DOHH2 (cell line): Measurements from ENCODE around the gene SLC39A2.
A peak's percentile ranks its signal among the peaks of the same experiment; 100 is the strongest.

Experiments used
- EZH2phosphoT487 ChIP-seq: fragments of 200-600 bp; sonication (generic); IDR thresholded peaks from 2 replicates; pipeline ENCODE4 v1.6.1; 2017; ENCODE audit warnings: borderline replicate concordance, mild to moderate bottlenecking, antibody characterized with exemption, low read length, moderate library complexity, mixed read lengths
- TF ChIP-seq, protein P1 (sequence below): fragments of 200-600 bp; sonication (generic); IDR thresholded peaks from one replicate; pipeline ENCODE4 v1.5.1; 2014; ENCODE audit warnings: antibody characterized with exemption, mild to moderate bottlenecking, low read depth, low read length; ENCODE audit not compliant: poor library complexity, severe bottlenecking

GRCh38 chr14:20970983-20971704, 27.9 kb upstream of the SLC39A2 start:
- TF ChIP-seq, protein P1, sequence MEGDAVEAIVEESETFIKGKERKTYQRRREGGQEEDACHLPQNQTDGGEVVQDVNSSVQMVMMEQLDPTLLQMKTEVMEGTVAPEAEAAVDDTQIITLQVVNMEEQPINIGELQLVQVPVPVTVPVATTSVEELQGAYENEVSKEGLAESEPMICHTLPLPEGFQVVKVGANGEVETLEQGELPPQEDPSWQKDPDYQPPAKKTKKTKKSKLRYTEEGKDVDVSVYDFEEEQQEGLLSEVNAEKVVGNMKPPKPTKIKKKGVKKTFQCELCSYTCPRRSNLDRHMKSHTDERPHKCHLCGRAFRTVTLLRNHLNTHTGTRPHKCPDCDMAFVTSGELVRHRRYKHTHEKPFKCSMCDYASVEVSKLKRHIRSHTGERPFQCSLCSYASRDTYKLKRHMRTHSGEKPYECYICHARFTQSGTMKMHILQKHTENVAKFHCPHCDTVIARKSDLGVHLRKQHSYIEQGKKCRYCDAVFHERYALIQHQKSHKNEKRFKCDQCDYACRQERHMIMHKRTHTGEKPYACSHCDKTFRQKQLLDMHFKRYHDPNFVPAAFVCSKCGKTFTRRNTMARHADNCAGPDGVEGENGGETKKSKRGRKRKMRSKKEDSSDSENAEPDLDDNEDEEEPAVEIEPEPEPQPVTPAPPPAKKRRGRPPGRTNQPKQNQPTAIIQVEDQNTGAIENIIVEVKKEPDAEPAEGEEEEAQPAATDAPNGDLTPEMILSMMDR: peak; percentile 92
- no peak for TF ChIP-seq EZH2phosphoT487
